HG03571 (cell line): ENCODE data around the gene RBM4.

ENCODE experiments used
- ATAC-seq: cut with Tn5 transposase; IDR thresholded peaks from one replicate; pipeline ENCODE4 v1.9.1; 2021; ENCODE audit not compliant: unreplicated experiment

The RBM4 gene

DNA sequence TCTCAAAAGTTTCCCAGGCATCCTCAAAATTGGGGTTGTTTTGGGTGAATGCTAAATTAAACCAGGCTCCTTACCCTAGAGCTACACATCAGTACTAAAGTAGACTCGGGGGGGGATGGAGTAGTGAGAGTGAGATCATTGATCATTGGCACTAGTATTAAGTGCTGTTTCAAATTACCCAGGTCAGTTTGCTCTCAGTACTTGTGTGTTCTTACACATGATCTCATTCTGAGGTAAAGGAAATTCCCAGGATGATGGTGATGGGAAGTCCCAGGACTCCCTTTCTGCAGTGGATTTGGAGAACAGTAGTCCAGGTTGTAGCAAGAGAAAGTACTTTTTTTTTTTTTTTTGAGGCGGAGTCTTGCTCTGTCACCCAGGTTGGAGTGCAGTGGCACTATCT, 12.5 kb downstream of the RBM4 start:
- ATAC-seq: no peak

DNA sequence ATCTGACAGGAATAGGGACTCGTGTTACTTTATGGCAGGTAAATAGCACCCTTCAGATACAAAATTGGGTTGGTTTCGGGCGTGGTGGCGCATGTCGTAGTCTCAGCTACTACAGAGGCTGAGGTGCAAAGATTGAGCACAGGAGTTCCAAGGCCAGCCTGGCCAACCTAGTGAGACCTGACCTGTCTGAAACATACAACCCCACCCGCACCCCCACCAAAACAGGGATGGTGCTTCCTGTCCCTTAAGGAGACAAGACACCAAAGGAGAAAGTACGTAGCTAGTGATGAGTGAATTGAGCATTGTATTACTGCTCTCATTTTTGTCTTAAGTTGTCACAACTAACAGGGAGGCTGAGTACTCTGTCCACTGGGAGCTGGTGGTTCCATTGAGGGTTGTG, 14.1 kb downstream of the RBM4 start:
- no peak for ATAC-seq

GRCh38 chr11:66653123-66653522, 14.6 kb downstream of the RBM4 start:
- no peak for ATAC-seq

DNA sequence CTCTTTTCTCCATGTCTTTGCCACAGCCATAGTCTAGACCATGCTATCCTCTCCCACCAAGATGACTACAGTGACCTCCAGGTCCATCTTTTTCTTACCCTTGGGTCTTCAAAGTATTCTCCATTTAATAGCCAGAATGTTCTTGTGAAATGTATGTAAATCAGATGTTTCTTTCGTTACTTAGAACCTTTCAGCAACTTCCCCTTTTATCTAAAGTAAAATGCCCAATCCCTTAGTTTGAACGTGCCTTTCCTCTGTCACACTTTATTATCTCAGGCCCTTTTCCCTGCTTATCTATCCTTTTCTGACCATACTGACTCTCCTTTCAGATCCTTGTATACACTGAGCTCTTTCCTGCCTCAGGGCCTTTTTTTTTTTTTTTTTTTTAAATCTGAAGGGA, 21.3 kb downstream of the RBM4 start:
- no peak for ATAC-seq

- ATAC-seq: no peak
Measured at GRCh38 chr11:66663741-66664296, 25.3 kb downstream of the RBM4 start.

GRCh38 chr11:66665369-66665768, 26.9 kb downstream of the RBM4 start:
- no peak for ATAC-seq

DNA sequence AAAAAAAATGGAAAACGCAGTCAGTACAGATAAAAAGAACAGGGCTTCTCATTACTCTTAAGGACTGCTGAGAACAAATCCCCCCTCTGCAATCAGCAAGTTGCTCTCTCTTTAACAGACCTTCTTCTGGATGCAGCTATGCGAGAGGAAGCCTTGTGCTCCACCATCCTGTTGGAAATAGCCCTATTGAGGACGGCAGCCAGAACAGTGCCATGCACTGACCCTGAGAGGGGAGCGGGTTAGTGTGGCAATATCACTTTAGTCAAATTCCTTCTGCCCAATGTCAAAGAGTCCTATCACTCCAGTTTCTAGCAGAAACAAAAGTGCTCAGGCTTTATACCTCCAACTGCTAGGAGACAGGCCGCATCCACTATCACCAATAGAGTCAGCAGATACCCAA, 32.3 kb downstream of the RBM4 start:
- ATAC-seq: no peak

- no peak for ATAC-seq
Measured at GRCh38 chr11:66674964-66675602, 36.6 kb downstream of the RBM4 start.

DNA sequence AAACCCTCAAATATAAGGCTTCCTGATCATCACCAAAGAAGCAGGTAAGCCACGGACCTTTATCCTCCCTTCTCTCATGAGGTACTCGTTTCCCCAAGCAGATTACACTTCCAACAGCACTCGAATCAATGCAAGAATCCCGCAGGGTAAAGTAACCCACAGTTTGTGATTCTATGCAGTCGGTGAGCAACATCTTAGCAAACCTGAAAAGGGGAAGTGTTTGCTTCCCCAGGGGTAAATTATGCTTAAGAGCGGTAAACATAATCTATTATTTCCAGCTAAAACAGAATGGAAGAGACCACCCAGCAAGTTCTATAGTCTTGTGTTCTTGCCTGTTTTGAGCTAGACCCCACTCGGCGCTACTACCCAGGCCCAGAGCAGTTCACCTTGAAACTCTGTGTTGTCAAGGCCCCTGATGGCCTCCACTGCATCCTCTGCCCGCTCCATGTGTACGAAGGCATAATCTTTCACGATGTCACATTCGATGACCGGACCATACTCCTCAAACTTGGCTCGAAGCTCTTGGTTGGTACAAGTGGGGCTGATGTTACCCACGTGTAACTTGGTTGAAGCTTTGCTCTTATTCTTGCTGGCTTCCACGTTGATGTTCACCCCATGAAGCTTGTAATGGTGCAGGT, 37.9 kb downstream of the RBM4 start:
- no peak for ATAC-seq

- ATAC-seq: no peak
Measured at GRCh38 chr11:66676931-66677598, 38.6 kb downstream of the RBM4 start.

DNA sequence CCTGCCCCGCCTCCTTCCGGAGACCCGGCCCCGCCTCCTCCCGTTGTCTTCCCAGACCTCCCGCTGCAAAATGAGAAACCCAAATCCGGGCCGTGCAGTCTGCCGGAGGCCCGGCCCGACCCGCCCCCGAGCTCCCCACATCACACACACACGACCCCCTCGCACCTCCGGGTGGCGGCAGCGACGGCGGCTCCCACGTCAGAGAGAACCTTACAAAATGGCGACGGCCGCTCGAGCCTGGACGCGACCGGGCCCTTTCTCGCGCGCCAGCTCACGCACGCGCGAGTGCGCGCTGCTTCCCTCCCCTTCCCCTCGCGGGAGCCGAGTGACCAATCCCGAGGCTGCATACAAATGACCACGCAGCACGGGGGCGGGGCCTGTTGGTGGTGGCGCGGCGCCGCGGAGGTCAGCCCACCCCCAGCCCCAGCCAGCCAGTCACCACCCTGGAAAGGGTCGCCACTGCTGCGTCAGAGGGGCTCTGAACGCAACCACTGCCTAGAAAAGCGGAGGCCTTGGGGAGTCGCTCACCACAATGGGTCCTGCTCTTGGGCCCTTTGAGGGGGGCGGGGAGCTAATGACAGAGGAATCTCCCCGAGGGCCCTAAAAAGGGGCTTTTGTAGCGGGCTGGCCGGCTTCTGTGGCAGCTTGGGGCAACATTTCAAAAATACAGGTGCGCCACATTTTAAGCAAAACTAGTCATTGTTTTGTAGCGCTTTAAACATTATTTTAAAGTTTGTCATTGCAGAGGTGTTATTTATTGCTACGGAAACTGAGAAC, 39.3 kb downstream of the RBM4 start, which contains the start of gene RBM4B:
Gene RBM4B, minus strand, starts transcription at position 289 of the 777 bp plus-strand sequence. CDS start 808 bp downstream, outside the sequence.
- peak; percentile 87 for ATAC-seq

- ATAC-seq: no peak
Measured at GRCh38 chr11:66680966-66681645, 42.6 kb downstream of the RBM4 start.

DNA sequence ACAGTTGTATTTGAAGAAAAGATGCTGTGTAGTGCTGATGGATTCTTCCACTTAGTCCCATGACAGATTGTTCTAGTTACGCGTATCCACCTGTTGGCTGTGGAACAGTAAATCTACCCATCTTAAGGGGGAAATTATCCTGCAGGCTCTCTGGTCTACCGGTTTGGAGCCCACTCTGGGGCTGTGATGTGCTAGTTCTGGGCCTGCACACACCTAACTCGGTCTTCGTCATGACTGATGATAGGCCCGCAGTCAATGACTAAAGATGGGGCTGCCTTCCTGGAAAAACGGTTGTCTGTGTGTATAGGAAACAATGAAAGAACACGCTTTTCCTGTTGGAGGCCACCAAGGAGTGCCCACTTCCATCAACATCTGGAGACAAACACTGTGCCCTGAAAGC, 45.4 kb downstream of the RBM4 start:
- ATAC-seq: no peak

- no peak for ATAC-seq
Measured at GRCh38 chr11:66684635-66685034, 46.1 kb downstream of the RBM4 start.

- no peak for ATAC-seq
Measured at GRCh38 chr11:66685276-66686099, 47.0 kb downstream of the RBM4 start.

DNA sequence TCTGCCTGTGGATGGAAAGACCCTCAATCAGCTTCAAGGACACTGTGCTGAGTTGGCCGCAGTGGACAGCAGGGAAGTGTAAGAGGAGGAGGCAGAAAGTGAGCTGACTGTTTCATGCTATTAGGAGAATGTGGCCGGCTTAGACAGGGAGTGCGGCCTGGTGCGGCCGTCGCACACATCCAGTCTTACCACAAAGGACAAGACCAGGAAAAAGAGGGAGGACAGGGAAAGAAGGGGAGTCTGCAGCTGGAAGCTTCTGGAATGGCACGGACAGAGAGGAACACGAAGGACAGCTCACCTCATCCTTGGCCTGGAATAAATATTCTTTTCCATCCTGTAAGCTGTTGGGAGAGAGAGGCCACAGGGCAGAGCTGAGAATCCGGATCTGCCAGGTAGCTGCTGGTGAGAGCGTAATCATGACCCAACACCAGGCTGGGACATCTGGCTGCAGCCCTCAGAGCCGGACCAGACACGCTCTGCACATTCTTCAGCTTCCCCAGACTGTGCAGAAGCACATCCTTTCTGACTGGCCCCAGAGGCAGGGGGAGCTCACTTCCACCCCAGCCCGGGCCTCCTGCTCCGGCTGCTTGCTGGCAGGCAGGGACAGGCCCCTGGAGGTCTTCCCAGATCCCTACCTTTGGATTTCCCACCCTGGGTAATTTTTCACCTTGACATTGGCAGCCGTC, 47.7 kb downstream of the RBM4 start:
- no peak for ATAC-seq

GRCh38 chr11:66686801-66687750, 48.6 kb downstream of the RBM4 start:
- no peak for ATAC-seq

- ATAC-seq: no peak
Measured at GRCh38 chr11:66687831-66688281, 49.4 kb downstream of the RBM4 start.
